Anterior cingulate cortex (tissue), 58 donors: Measurements from ENCODE around the gene ZNF831.

Experiments used
- DNase-seq, 58 donors: peaks; one replicate each; lab custom pipeline; 2025; lab: John Stamatoyannopoulos, UW

ZNF831 gene

DNA sequence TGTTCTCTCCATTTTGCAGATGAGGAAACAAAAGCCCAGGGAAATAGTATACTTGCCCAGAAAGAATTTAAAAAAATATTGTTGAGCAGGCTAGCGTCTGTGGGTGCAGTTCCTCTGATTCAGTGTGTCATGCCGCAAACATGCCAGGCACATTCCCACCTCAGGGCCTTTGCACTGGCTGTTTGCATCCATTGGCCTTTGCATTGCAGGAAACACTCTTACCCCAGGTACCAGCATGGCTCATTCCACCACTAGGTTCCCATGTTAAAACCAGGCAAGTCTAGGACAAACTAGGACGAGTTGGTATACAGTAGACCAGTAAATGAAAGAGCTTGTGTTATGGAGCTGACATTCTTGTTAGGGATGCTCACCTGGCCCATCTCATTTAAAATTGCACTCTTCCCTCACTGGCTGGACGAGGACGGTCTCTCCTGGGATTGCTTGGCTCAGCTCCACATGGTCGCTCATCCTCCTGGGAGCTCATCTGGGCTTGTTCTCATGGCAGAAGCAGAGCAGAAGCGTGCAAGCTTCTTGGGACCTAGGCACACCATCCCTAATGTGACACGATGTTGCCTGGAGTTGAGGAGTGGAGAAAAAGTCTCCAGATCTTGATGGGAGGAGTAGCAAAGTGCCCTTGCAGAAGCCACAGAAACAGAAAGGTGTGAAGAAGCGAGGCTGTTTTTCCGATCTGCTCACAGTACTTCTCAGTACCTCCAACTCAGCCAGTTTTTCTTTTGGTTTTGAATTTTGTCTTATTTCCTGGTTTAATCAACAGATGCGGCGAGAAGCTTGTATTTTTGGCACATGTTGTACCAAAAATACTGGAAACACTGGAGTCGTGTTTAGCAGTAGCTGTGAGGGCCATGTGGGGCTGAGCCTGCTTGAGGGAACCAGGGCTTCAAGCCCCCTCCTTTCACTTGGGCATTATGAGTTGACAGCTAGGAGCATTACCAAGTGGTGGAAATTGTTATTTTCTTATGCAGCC, 13.9 kb downstream of the ZNF831 start:
- DNase-seq: no peak

DNA sequence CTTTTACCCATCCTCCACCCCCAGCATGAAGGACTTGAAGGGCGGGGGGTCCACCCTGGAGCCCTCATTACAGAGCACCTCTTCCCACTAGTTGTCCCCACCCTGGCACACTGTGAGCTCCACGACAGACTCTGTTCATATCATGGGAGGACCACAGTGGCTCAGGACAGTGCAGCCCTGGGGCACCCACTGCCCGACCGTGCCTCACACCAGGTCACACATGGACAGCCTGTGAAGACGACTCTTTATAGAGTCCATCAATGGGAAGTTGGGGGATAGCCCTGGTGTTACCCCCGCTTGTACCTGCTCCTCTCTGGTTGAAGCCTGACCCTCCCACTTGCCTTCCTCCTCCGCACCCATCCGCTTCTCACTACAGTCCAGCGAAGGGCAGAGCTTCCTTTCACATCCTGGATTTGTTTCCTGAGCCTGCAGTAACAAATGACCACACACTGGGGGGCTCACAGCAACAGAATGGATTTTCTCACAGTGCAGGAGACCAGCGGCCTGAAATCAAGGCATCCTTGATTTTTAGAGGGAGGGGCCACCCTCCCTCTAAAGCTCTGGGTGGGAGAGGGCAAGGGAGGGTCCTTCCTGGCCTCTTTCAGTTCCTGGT, 15.5 kb downstream of the ZNF831 start:
- no peak for DNase-seq

DNA sequence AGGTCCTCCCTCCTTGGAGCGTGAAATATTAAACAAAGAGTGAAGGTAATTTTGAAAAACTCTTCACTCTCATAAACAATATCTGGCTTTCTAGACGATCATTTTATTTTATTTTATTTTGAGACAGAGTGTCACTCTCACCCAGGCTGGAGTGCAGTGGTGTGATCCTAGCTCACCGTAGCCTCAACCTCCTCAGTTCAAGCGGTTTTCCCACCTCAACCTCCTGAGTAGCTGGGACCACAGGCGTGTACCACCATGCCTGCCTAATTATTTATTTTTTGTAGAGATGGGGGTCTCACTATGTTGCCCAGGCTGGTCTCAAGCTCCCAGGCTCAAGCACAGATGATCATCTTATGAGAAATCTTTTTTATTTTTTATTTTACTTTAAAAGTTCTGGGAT, 16.4 kb downstream of the ZNF831 start:
- no peak for DNase-seq

DNA sequence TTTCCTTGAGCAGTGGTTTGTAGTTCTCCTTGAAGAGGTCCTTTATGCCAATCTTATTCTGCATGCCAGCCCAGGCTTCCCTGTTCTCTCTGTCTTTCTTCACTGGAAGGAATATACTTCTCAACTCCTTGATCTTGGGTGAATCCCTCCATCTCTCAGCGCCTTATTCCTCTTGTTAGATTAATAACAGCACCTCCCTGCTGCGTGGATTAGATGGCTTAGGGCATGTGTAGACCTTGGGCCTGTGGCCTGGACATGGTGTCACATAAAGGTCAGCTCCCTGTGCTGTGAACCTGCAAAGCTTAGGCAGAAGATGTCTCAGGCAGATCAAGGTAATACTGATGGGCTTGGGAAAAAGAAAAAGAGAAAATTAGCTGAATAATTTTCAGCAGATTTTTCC, 18.3 kb downstream of the ZNF831 start:
- no peak for DNase-seq

DNA sequence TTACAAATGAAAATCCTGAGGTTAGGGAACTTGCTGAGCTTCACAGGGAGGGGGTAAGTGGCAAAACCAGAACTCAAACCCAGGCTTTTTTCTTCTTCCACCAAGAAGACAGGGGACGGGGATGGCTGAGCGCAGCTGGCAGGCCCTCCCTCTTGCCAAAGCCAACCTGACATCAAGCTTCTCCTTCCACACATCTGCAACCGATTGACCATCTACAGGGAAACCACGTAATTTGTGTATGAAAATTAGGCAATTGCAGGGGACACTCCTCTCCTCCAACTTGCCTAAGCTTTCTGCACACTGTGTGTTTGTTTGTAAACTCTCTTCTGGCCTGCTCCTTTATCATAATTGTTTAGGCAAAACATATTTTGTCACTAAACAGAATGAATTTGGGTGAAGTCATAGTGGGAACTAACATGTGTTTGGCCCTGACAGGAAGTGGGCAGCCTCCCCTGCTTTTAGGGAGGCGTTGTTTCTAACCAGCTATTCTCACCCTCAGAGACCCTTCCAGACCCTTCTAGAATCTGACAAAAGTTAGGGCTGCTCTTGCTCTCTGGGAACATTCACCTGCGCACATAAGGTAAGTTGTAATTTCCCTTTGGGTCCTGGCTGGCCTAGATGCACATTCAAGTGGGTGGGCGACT, 18.9 kb downstream of the ZNF831 start:
- DNase-seq: no peak

DNA sequence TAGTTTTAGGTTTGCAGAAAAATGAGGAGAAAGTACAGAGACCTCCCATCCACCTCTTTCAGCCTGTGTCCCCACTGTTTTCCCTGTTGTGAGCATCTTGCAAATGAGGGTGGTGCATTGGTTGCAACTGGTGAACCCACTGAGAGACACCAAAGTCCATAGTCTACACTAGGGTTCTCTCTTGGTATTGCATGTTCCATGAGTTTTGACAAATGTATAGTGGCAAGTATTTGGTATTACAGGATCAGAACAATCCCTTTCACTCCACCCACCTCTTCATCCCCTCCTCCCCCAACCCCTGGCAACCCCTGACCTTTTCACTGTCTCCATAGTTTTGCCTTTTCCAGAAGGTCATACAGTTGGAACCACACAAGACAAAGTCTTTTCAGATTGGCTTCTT, 20.1 kb downstream of the ZNF831 start:
- DNase-seq: no peak

DNA sequence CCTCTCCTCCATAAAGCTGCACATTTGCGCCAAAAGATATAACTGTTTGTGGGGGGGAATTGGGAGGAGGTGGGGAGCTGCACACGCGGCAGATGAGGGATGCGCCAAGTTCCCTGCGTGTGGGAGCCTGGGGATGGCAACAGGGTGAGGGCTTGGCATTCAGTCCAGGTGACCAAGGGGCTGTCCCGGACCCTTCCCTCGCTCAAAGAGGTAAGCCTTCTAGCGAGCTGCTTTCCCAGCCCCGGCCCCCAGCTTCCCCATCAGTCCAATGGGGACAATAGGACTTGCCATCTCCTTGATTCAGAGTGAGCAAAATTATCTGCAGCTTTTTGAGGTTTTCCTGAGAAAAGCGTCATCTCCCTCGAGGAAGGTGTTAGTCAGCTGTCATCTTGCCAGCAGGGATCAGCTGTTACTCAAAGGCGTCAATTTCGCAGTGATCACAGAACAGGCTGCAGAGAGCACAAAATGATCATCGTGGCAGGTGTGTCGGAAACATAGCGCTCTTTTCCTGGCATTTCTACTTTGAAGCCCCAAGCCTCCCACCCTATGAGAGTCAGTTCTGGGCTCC, 21.3 kb downstream of the ZNF831 start:
- peak in 3 of 58 donors; percentile 10 to 15 (median 13) for DNase-seq

DNA sequence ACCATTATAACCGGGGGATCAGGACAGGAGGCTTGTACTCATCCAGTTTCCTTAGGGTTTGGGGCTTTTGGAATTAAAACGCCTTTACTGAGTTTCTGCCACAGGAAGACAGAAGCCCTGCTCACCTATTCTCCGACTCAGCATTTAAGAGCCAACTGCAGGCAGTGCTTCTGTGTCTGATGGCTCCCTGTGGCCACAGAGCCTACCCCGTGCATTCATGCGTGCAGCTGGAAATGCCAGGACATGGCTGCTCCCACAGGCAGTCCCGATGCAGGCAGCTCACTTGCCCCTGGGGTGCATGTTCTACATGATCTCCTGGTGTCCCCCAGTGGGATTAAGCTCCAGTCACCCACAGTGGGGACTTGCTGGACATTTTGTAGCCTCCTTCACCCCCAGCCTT, 22.2 kb downstream of the ZNF831 start:
- DNase-seq: no peak

DNA sequence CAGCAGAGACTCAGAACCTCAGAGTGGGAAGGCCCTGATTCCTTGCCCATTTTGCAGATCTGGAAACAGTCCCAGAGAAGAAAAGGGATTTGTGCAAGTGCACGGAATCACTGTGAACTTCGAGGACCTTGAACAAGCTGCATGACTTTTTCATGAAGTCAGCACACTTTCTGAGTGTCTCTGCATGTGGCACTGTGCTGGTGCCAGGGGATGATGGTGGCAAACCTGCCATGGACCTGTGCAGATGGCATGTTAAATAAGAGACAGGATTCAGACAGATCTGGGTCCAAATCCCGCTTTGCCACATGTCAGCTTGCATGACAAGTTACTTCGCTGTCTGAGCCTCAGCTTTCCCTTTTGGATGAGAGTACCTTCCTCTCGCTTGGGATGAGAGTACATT, 26.8 kb downstream of the ZNF831 start:
- peak in 3 of 58 donors; percentile 7 to 66 (median 33) for DNase-seq

DNA sequence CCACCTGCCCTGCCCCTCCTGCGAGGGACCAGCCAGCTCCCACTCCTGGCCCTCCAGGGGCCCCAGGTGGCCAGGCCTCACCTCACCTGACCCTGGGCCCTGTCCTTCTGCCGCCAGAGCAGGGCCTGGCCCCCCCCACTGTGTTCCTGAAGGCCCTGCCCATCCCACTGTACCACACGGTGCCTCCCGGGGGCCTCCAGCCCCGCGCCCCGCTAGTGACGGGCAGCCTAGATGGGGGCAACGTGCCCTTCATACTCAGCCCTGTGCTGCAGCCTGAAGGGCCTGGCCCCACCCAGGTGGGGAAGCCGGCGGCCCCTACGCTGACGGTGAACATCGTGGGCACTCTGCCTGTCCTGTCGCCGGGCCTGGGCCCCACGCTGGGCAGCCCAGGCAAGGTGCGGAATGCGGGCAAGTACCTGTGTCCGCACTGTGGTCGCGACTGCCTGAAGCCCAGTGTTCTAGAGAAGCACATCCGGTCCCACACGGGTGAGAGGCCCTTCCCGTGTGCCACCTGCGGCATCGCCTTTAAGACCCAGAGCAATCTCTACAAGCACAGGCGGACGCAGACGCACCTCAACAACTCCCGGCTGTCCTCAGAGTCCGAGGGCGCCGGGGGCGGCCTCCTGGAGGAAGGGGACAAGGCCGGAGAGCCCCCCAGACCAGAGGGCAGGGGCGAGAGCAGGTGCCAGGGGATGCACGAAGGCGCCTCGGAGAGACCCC, 27.6 kb downstream of the ZNF831 start:
- no peak for DNase-seq

DNA sequence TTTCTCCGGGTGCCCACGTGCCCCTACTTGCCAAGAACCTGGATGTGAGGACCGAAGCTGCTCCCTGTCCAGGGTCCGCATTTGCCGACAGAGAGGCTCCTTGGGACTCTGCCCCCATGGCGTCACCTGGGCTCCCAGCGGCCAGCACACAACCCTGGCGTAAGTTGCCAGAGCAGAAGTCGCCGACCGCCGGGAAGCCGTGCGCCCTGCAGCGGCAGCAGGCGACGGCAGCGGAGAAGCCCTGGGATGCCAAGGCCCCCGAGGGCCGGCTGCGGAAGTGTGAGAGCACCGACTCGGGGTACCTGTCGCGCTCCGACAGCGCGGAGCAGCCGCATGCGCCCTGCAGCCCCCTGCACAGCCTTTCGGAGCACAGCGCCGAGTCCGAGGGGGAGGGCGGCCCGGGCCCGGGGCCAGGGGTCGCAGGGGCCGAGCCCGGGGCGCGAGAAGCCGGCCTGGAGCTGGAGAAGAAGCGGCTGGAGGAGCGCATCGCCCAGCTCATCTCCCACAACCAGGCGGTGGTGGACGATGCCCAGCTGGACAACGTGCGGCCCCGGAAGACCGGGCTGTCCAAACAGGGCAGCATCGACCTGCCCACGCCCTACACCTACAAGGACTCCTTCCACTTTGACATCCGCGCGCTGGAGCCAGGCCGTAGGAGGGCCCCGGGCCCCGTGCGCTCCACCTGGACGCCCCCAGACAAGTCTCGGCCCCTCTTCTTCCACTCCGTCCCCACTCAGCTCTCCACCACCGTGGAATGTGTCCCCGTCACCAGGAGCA, 28.3 kb downstream of the ZNF831 start:
- no peak for DNase-seq

DNA sequence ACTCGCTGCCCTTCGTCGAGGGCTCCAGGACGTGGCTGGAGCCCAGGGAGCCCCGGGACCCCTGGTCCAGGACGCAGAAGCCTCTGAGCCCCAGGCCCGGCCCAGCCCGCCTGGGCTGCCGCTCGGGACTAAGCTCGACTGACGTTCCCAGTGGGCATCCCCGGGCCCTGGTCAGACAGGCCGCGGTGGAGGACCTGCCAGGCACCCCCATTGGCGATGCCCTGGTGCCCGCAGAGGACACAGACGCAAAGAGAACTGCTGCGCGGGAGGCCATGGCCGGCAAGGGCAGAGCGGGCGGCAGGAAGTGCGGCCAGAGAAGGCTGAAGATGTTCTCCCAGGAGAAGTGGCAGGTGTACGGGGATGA, 28.9 kb downstream of the ZNF831 start:
- no peak for DNase-seq

DNA sequence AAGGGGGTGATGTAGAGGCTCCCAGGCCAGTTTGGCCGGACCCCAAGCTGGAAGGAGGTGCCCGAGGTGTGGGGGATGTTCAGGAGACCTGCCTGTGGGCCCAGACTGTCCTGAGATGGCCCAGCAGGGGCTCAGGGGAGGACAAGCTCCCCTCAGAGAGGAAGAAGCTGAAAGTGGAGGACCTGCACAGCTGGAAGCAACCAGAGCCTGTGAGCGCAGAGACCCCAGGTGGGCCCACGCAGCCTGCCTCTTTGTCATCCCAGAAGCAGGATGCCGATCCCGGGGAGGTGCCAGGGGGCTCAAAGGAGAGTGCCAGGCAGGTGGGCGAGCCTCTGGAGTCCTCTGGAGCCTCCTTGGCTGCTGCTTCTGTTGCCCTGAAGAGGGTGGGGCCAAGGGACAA, 29.7 kb downstream of the ZNF831 start:
- no peak for DNase-seq

DNA sequence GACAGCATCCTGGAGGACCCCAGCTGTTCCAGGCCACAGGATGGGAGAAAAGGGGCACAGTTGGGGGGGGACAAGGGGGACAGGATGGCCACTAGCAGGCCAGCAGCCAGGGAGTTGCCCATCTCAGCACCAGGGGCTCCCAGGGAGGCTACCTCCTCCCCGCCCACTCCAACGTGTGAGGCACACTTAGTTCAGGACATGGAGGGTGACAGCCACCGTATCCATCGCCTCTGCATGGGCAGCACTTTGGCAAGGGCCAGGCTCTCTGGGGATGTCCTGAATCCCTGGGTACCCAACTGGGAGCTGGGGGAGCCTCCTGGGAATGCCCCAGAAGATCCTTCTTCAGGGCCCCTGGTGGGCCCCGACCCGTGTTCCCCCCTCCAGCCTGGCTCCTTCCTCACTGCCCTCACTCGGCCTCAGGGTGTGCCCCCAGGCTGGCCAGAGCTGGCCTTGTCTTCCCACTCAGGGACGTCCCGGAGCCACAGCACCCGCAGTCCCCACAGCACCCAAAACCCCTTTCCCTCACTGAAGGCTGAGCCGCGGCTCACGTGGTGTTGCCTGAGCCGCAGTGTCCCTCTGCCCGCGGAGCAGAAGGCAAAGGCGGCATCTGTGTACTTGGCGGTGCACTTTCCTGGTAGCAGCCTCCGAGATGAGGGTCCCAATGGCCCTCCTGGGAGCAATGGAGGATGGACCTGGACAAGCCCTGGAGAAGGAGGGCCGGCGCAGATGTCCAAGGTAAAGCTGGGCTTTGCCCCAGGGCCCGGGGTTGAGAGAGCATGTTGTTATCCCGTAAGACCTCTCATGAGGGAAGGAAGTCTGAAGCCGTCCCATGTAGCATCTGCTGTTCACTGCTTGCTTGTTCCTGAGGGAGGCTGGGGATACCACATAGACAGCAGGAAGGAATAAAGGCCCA, 30.7 kb downstream of the ZNF831 start:
- DNase-seq: no peak

DNA sequence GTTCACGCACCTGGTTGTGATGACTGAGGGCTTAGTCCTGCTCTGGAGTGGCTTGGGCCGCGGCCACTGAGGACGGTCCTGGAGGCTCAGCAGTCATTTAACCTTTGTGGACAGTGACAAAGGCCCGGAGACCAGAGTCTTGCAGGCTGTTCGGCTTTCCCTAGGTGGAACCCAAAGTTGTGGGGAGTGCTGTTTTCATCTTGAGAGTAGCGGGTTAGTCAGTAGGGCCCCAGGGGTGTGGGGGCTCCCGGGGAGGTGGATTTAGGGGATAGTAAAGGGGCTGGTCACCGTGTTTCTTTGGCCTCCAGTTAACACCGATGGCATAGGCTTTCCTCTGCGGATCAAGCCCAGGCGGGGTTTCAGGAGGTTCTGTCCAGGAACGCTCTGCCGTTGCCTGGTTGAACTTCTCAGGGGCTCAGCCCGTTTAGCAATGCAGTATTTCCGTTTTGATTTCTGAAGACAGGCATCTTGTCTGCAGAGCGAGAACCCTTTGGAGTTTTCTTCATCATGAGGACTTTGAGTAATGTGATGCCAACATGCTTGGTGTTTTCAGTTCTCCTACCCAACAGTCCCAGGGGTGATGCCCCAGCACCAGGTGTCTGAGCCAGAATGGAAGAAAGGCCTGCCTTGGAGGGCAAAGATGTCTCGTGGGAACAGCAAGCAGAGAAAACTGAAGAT, 31.8 kb downstream of the ZNF831 start:
- no peak for DNase-seq

DNA sequence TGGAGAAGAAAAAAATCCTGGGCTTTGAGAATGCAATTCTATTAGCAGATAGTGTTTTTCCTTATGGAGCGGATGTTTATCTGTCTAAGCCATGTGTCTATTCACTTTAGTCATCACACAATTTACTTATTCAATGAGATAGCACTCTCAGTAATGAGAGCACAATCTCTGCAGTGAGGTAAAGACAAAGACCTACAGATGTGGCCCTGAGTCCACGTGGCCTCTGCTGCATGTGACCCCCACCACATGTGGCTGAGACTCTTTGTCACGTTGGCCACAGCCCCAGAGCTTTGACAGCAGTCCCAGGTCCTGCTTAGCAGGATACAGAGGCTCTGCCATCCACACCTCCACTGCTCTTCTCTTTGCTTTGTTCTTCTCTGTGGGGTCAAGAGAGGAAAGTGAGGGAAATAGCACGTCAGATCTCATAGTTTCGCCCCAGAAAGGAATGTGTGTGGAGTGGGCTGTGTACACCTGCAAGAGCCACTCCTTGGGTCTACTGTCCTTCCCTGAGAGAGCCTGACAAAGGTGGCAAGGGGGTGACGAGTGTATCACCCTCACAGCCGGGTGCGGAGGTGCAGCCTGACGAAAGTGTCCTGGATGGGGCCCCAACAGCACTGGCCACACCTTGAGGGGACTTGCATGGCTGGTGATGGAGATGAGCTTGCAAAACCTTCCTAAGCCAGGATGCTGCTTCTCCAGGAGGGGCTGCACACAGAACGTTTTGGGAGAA, 40.7 kb downstream of the ZNF831 start:
- peak in 5 of 58 donors; percentile 12 to 22 (median 17) for DNase-seq

DNA sequence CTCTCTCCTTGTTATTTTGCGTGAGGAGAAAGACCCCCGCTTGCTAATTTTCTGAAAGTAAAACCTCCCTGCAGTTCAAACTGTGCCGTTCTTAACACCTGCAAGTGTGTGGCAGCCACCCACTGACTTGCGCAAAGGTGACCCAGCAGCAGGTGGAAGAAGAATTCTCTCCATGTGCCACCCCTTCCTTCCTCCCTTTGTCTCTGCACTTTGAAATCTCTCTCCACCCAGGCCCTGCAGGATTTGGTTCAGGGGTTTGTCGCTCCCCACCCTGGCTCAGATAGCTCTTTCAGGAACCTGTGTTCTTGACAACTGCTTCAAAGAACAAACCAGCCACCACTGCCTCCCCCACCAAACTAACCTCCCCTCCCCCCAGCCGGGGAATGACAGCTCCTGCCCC, 41.4 kb downstream of the ZNF831 start:
- no peak for DNase-seq
